Measurements from ENCODE around the gene PYROXD2. TPM values are rescaled to one million over a fixed set of nuclear protein-coding genes. Genes with fewer than 3 reads are reported as not detected.

PYROXD2 gene
- polyA plus RNA-seq, 1 experiment, result 23.1 TPM

- POLR2A ChIA-PET, result no interaction called here
- DNase-seq (ENCODE audit: low read depth), result no peak
These were observed 9.6 kb upstream of the PYROXD2 start for GRCh38 chr10:98424295-98425254.

GRCh38 chr10:98423691-98424120 lies 8.7 kb upstream of the PYROXD2 start:
- no peaks in the 10 kb centered on the region for H3K27me3 ChIP-seq (ENCODE audit: control insufficient read depth, insufficient read depth, low read length)
- ChIA-PET CTCF (interaction anchor here (1.4 to 3.9 kb wide), 4 partner anchors 8 to 114 kb away, joined by 5 to 44 read pairs (median 6); partner anchors contain the start of gene PYROXD2), POLR2A (interaction anchor here (0.7 kb wide), 1 partner anchor 110 kb away, joined by 11 read pairs; no protein-coding TSS in a partner anchor)
- no peak overlapping the region for H3K4me3 ChIP-seq (ENCODE audit: low read depth, low read length)
- DNase-seq (ENCODE audit: low read depth), result no peak
- no peak; the same call in 1 of the 2 replicates for TF ChIP-seq CTCF (IDR thresholded peaks at IDR 0.05; ENCODE audit: insufficient read depth, low read depth, low read length)
- H3K36me3 ChIP-seq (ENCODE audit: control insufficient read depth, insufficient read depth, low read length), result peaks cover 13% of the 10 kb centered on the region

More at GRCh38 chr10:98424295-98425254, 9.6 kb upstream of the PYROXD2 start:
- Histone ChIP-seq H3K27me3 (ENCODE audit: control insufficient read depth, insufficient read depth, low read length) (no peaks in the 10 kb centered on the region), H3K4me3 (ENCODE audit: low read depth, low read length) (no peak overlapping the region), H3K36me3 (ENCODE audit: control insufficient read depth, insufficient read depth, low read length) (peaks cover 15% of the 10 kb centered on the region)
- no peak for TF ChIP-seq CTCF (IDR thresholded peaks at IDR 0.05; ENCODE audit: insufficient read depth, low read depth, low read length)
- CTCF ChIA-PET, result interaction anchor here (1.2 to 3.9 kb wide), 11 partner anchors 10 to 748 kb away, joined by 3 to 44 read pairs (median 5); partner anchors contain the start of genes HPS1 and PYROXD2

- H3K27me3 ChIP-seq (ENCODE audit: control insufficient read depth, insufficient read depth, low read length), result no peaks in the 10 kb centered on the region
- DNase-seq (ENCODE audit: low read depth), result no peak
- peaks cover 16% of the 10 kb centered on the region for H3K36me3 ChIP-seq (ENCODE audit: control insufficient read depth, insufficient read depth, low read length)
- POLR2A ChIA-PET, result no interaction called here
- CTCF ChIA-PET, result interaction anchor here (1.0 to 1.9 kb wide), 5 partner anchors 9 to 252 kb away, joined by 3 to 8 read pairs (median 5); no protein-coding TSS in a partner anchor
- TF ChIP-seq CTCF (IDR thresholded peaks at IDR 0.05; ENCODE audit: insufficient read depth, low read depth, low read length), result no peak
- no peak overlapping the region for H3K4me3 ChIP-seq (ENCODE audit: low read depth, low read length)
These were observed 7.2 kb upstream of the PYROXD2 start for GRCh38 chr10:98422182-98422581.

DNA sequence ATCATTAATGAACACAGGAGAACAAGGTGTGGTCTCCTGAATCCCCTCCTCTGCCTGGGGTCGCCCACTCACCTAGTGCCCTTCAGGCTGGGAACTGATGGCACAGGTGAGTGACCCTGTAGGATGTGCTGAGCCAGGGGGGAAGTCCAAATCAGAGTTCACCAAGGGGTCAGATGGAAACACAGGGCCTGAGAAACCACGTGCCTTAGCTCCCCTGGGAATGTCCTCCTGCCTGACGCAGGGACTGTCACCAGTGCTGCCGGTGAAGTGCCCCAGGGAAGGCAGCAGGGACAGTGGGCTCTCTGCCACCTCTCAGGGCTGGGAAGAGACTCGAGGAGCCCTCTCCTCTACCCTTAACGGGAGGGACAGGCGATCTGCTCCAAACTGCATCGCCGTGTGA lies 5.8 kb upstream of the PYROXD2 start:
- no peak for TF ChIP-seq CTCF (IDR thresholded peaks at IDR 0.05; ENCODE audit: insufficient read depth, low read depth, low read length)
- Histone ChIP-seq H3K4me3 (ENCODE audit: low read depth, low read length) (no peak overlapping the region), H3K27me3 (ENCODE audit: control insufficient read depth, insufficient read depth, low read length) (no peaks in the 10 kb centered on the region), H3K36me3 (ENCODE audit: control insufficient read depth, insufficient read depth, low read length) (peaks cover 14% of the 10 kb centered on the region)
- POLR2A ChIA-PET, result no interaction called here
- no peak for DNase-seq (ENCODE audit: low read depth)
- CTCF ChIA-PET, result interaction anchor here (1.1 to 1.6 kb wide), 3 partner anchors 9 to 111 kb away, joined by 3 to 5 read pairs (median 4); no protein-coding TSS in a partner anchor
